PC-9 (cell line): ENCODE measurements around the gene ZNF385A.

Experiments
- EZH2 ChIP-seq: fragments of 200-600 bp; sonication (generic); IDR thresholded peaks from 2 replicates; pipeline ENCODE4 v1.8.0; 2017; ENCODE audit warnings: antibody characterized with exemption, low read depth
- TF ChIP-seq, protein P1 (sequence below): fragments of 200-600 bp; sonication (generic); conservative IDR thresholded peaks from 2 replicates; pipeline ENCODE4 v1.6.1; 2017; ENCODE audit warnings: mixed run types, antibody characterized with exemption, mild to moderate bottlenecking, moderate library complexity

- TF ChIP-seq, protein P1, sequence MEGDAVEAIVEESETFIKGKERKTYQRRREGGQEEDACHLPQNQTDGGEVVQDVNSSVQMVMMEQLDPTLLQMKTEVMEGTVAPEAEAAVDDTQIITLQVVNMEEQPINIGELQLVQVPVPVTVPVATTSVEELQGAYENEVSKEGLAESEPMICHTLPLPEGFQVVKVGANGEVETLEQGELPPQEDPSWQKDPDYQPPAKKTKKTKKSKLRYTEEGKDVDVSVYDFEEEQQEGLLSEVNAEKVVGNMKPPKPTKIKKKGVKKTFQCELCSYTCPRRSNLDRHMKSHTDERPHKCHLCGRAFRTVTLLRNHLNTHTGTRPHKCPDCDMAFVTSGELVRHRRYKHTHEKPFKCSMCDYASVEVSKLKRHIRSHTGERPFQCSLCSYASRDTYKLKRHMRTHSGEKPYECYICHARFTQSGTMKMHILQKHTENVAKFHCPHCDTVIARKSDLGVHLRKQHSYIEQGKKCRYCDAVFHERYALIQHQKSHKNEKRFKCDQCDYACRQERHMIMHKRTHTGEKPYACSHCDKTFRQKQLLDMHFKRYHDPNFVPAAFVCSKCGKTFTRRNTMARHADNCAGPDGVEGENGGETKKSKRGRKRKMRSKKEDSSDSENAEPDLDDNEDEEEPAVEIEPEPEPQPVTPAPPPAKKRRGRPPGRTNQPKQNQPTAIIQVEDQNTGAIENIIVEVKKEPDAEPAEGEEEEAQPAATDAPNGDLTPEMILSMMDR, result no peak
- no peak for TF ChIP-seq EZH2
Measured at GRCh38 chr12:54341378-54342300, 42.9 kb downstream of the ZNF385A start.
